Right lobe of liver (tissue), 6 donors: ENCODE results near the gene APOH. TPM values are rescaled to one million over a fixed set of nuclear protein-coding genes. Genes with fewer than 3 reads are reported as not detected.

Experiments
- ATAC-seq, 4 donors: fragments of 200-7000 bp; cut with Tn5 transposase; one replicate each; pipeline ENCODE4 v1.9.1; 2020; ENCODE audit warnings: mild to moderate bottlenecking in 4 of 4, moderate library complexity in 4 of 4
- DNase-seq, 3 donors: peaks; one replicate each; pipeline ENCODE4 v3.0.0-alpha.2; 2020
- H3K27ac ChIP-seq, 3 donors: fragments of 200-600 bp; one replicate each; pipeline ENCODE4 v1.8.0; 2022
- H3K27me3 ChIP-seq, 2 donors: fragments of 200-600 bp; one replicate each; pipeline ENCODE4 v1.8.0; 2022
- H3K36me3 ChIP-seq, 4 donors: fragments of 200-600 bp; sonication (generic) in 1 of 4; one replicate each; pipeline versions ENCODE4 v1.5.1 to v1.8.0; 2017 to 2022; ENCODE audit warnings: control low read depth in 1 of 4
- H3K4me1 ChIP-seq, 4 donors: fragments of 200-600 bp; sonication (generic) in 1 of 4; one replicate each; pipeline versions ENCODE4 v1.5.1 to v1.8.0; 2017 to 2022; ENCODE audit warnings: control low read depth in 1 of 4
- H3K4me3 ChIP-seq, 3 donors: fragments of 200-600 bp; one replicate each; pipeline ENCODE4 v1.8.0; 2022
- H3K9me3 ChIP-seq, 4 donors: fragments of 200-600 bp; sonication (generic) in 1 of 4; one replicate each; pipeline versions ENCODE4 v1.5.1 to v1.8.0; 2017 to 2022; ENCODE audit warnings: control low read depth in 1 of 4
- POLR2A ChIP-seq: fragments of 450-650 bp; IDR thresholded peaks from one replicate; pipeline ENCODE4 v1.6.1; 2017; ENCODE audit warnings: antibody characterized with exemption, mild to moderate bottlenecking
- WGBS: methylation state at CpG from one replicate; pipeline ENCODE4 v1.1.6; 2018; ENCODE audit warnings: low coverage, low lambda C conversion rate; ENCODE audit not compliant: insufficient coverage; ENCODE audit errors: missing lambda C conversion rate; 5-methylcytosine and 5-hydroxymethylcytosine counted together
- intact Hi-C, 2 donors: fragments of 100-400 bp; cut with DNase I; formaldehyde crosslinking; loops; one replicate each; pipeline versions ENCODE4 v1.11.2 to v1.14.1; 2022
- total RNA-seq, 6 experiments: library from RNA; depleted of rRNA in 2 of 6; stranded (reverse); fragments of >200 nt in 2 of 6; fragmentation: NEBNext Ultra II Directional in 3 of 6; extraction: Animal tissue kit (Norgen Biotek cat#: 25700) in 3 of 6; gene quantifications; one replicate each; pipeline versions ENCODE4 v1.1.0 to v1.2.4, GENCODE V29; 2016 to 2023
- TF ChIP-seq, protein P1 (sequence below), 4 donors: fragments of 200-600 bp in 3 of 4; fragments of 450-650 bp in 1 of 4; IDR thresholded peaks; one replicate each; pipeline versions ENCODE4 v1.5.1 to v1.8.0; 2016 to 2022; ENCODE audit warnings: antibody characterized with exemption in 4 of 4, mild to moderate bottlenecking in 2 of 4
- donor health status: DM: no; HTN: yes; CAD: no.
- donor health status: DM: no; HTN: no; CAD: no.
- donor health status: DM: no; HTN: no; CAD: no.
- donor health status: DM: no; HTN: yes; CAD: no.
- donor health status: DM: no; HTN: yes; CAD: no.

The APOH gene
- total RNA-seq, 6 experiments from 2014 or later, result 3,186 to 7,027 (median 4,523) TPM

DNA sequence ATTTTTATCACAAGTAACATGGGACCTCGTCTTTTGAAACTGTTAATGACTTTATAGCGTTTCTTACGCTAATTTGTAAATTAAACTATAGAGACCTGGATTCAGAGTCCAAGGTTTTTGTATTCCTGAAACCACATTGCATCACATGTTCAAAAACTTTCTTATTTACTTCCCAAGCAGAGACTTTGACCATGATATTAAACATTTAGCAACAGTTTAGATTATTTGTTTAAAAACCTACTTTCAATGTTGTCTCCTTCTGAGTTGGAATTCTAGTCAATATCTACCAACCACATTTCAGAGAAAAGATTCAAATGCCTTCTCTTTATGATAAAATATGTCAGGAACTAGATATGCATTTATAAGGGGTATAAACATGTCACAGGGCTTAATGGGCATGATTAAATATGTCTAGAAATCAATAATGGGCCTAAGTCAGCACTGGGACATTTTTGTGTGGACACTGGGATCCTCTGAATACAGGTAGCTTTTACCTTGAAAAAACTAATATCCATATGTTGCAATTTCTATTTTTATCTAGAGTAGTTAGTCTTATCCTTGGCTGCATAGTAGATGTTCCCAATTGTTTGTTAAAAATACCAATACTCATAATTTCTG is 6.3 kb upstream of the APOH start:
- H3K27me3 ChIP-seq, result no peaks in the 10 kb centered on the region
- TF ChIP-seq, protein P1, sequence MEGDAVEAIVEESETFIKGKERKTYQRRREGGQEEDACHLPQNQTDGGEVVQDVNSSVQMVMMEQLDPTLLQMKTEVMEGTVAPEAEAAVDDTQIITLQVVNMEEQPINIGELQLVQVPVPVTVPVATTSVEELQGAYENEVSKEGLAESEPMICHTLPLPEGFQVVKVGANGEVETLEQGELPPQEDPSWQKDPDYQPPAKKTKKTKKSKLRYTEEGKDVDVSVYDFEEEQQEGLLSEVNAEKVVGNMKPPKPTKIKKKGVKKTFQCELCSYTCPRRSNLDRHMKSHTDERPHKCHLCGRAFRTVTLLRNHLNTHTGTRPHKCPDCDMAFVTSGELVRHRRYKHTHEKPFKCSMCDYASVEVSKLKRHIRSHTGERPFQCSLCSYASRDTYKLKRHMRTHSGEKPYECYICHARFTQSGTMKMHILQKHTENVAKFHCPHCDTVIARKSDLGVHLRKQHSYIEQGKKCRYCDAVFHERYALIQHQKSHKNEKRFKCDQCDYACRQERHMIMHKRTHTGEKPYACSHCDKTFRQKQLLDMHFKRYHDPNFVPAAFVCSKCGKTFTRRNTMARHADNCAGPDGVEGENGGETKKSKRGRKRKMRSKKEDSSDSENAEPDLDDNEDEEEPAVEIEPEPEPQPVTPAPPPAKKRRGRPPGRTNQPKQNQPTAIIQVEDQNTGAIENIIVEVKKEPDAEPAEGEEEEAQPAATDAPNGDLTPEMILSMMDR (IDR thresholded peaks at IDR 0.05), result no peak
- TF ChIP-seq POLR2A, result no peak
- peaks cover 0 to 46% (median 10%) of the 10 kb centered on the region in 4 donors for H3K4me1 ChIP-seq
- ATAC-seq (peak; percentile 21 to 59 (median 37)), DNase-seq (no peak)
- 21% methylated on average over 3 of the region's 3 CpGs for WGBS
- no peaks in the 10 kb centered on the region for H3K9me3 ChIP-seq
- H3K27ac ChIP-seq, result peak overlapping the region; percentile 66 to 98 (median 97)
- intact Hi-C loops, result no loop called here
- no peaks in the 10 kb centered on the region for H3K36me3 ChIP-seq
- H3K4me3 ChIP-seq, result no peak overlapping the region

DNA sequence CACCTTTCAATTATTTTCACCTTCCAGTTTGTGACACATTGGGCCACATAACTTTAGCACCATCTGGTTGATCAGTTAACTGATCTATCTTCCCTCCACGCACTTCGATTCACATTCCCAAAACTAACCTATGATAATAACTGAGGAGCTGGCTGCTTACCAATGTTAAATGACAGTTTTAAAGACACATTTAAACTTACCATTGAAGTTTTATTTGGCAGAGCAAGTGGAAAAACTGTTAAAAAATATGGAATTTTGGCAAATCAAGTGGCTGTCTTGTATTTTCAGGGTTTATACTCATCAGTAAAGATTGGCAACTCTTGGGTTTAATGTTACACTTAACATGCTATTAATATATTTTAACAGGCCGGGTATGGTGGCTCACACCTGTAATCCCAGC is 5.4 kb upstream of the APOH start:
- WGBS, result 33% methylated on average over 3 of the region's 3 CpGs

DNA sequence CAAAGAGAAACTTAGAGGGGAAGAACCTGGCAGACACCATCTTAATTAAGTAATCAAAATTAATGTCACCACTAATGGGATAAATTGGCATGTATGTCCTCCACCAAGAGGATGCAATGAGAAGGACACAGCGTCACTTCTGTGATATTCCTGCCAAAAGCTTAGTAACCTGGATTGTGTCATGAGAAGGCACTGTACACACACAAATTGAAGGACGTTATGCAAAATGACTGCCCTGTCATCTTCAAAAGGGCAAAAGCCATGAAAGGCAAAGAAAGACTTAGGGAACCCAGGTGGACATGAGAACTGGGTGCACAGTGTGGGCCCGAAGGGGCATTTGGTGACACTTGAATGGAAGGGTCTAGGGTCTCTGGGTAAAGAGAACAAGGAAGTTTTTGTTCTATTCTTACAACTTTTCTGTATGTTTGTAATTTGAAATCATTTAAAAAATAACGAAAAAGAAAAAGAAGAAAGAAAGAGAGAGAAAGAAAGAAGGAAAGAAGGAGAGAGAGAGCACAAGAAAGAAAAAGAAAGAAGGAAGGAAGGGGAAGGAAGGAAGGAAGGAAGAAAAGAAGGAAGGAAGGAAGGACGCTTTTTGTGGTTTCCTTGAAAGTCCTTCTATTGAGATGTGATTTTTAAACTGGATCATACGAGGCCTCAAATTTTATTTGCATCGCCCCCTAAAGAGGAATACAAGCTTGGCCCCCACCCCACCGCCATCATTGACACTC is 4.0 kb upstream of the APOH start:
- Histone ChIP-seq H3K4me3 (no peak overlapping the region), H3K9me3 (no peaks in the 10 kb centered on the region), H3K27me3 (no peaks in the 10 kb centered on the region), H3K4me1 (peaks cover 0 to 56% (median 15%) of the 10 kb centered on the region in 4 donors), H3K27ac (peak overlapping the region; percentile 47 to 98 (median 97)), H3K36me3 (no peaks in the 10 kb centered on the region)
- WGBS, result 44% methylated on average over 8 of the region's 8 CpGs
- intact Hi-C loops, result no loop called here
- DNase-seq (peak in 1 of 3 donors; percentile 66), ATAC-seq (peak; percentile 54 to 65 (median 57))
- TF ChIP-seq POLR2A, result no peak
- TF ChIP-seq, protein P1 (IDR thresholded peaks at IDR 0.05), result peak in 1 of 4 donors; percentile 31

More for the DNA sequence above, 5.4 kb upstream of the APOH start:
- H3K36me3 ChIP-seq, result no peaks in the 10 kb centered on the region
- H3K4me3 ChIP-seq, result no peak overlapping the region
- no peak for TF ChIP-seq POLR2A
- TF ChIP-seq, protein P1 (IDR thresholded peaks at IDR 0.05), result no peak
- intact Hi-C loops, result no loop called here
- no peak for DNase-seq
- peaks cover 0 to 55% (median 14%) of the 10 kb centered on the region in 4 donors for H3K4me1 ChIP-seq
- peak overlapping the region; percentile 66 to 98 (median 97) for H3K27ac ChIP-seq
- H3K27me3 ChIP-seq, result no peaks in the 10 kb centered on the region
- ATAC-seq, result peak in 3 of 4 donors; percentile 0 to 2 (median 2)
- H3K9me3 ChIP-seq, result no peaks in the 10 kb centered on the region

DNA sequence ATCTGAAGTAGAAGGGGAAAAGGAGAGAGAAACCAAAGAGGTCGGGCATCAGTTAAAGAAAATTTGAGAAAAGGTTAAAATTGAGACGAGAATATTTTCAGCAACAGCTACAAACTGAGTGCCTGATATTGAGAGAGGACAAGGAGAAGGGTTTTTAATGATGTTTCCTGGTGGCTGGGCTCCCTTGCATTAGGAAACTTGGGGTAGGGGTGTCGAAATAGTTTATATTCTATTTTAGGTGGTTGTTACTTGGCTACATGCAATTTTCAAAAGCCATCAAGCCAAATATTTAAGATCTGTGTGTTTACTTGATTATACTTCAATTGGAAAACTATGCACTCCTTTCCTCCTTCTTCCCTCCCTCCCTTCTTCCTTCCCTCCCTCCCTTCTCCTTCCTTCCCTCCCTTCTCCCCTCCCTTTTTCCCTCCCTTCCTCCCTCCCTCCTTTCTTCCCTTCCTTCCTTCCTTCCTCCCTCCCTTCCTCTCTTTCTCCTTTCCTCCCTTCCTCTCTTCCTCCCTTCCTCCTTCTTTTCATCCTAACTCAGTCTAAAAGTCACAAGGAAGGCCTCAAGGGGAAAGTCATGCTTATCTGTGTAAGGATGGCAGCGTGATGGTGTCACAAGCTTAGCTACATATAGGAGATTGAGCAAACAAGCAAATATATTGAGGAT is 1.8 kb upstream of the APOH start:
- H3K27me3 ChIP-seq, result no peaks in the 10 kb centered on the region
- 52% methylated on average over 4 of the region's 4 CpGs for WGBS
- peaks cover 0 to 21% (median 9%) of the 10 kb centered on the region in 4 donors for H3K36me3 ChIP-seq
- no peaks in the 10 kb centered on the region for H3K9me3 ChIP-seq
- H3K27ac ChIP-seq, result peak overlapping the region; percentile 14 to 98 (median 97)
- TF ChIP-seq, protein P1 (IDR thresholded peaks at IDR 0.05), result no peak
- no peak for TF ChIP-seq POLR2A
- H3K4me3 ChIP-seq, result no peak overlapping the region
- intact Hi-C loops, result no loop called here
- peaks cover 0 to 53% (median 15%) of the 10 kb centered on the region in 4 donors for H3K4me1 ChIP-seq
- ATAC-seq (peak in 3 of 4 donors; percentile 11 to 33 (median 13)), DNase-seq (no peak)
